CD4-positive, alpha-beta T cell treated with Interleukin-17A for 4 hours (primary cell): ENCODE results near the gene NYAP2.

Experiments
- DNase-seq: peaks from one replicate; pipeline ENCODE4 v3.0.0-alpha.2; 2020; ENCODE audit warnings: mixed read lengths

NYAP2 gene

GRCh38 chr2:225488743-225489142, 89.2 kb downstream of the NYAP2 start:
- no peak for DNase-seq

GRCh38 chr2:225493420-225494099, 94.0 kb downstream of the NYAP2 start:
- no peak for DNase-seq

GRCh38 chr2:225494100-225494459, 94.6 kb downstream of the NYAP2 start:
- no peak for DNase-seq

DNA sequence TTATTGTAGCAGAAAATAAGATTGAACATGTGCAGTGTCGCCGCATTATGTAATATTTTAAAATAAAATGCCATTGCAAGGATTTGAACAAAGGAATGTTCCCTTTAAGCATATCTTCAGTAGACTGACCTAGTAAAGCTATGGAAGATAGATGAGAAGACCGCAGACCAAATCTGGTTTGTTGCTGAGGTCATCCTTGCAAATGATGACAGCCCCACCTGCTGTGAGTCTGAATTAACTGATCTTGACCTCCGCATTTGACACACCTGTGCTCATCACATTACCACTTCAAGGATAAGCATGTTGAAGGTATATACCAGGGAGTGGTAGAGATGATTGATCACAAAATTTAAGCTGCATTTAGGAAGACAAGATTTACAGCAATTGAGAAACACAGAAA, 96.2 kb downstream of the NYAP2 start:
- no peak for DNase-seq

GRCh38 chr2:225496568-225496967, 97.1 kb downstream of the NYAP2 start:
- no peak for DNase-seq

GRCh38 chr2:225497166-225497565, 97.7 kb downstream of the NYAP2 start:
- DNase-seq, result no peak

DNA sequence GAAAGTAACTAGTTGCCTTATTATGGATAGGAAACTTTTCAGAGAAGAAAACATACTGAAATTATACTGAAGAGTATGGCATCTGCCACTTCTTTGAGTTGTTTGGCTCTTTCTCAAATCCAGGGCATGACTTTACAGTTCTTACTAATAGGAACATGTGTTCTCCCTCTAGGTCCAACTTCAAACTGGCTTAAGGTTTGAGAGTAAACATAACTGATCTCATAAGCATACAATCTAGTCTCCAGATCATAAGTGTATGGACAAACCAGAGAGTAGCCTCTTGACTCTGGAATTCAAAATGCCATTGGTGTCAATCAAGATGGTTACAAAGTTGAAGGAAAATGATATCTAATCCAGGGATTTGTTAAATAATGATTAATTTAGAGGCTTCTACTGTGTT, 101.5 kb downstream of the NYAP2 start:
- no peak for DNase-seq

- DNase-seq, result no peak
These were observed 103.5 kb downstream of the NYAP2 start for GRCh38 chr2:225502971-225503370.

DNA sequence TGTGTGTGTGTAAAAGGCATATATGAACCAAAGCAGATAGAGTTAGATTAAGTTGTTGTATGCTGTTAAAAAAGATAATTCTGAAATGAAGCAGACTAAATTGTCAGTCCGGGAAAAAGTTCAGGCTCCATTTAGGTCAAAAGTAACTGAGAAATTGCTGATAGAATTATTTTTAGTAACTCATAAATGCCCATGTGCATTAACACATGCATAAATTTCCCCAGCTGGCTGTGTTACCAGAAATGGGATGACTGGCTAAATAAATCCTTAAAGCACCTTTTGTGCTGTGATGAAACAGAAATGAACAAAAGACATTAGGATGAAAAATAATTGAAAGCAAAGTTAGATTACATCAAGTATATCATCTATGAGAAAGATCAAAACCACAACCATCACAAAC, 111.3 kb downstream of the NYAP2 start:
- DNase-seq, result no peak

DNA sequence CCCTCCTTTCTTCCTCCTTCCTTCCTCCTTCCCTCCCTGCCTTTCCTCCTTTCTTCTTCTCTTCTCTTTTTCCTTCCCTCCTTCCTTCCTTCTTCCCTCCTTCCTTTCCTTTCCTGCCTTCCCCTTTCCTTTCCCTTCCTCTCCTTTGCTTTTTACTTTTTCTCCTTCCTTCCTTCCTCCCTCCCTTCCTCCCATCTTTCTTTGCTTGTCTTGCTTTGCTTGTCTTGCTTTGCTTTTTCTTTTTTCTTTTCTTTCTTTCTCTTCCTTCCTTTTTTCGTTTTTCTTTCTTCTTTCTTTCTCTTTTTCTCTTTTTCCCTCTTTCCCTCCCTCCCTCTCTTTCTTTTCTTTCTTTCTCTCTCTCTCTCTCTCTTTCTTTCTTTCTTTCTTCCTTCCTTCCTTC, 113.0 kb downstream of the NYAP2 start:
- no peak for DNase-seq

DNA sequence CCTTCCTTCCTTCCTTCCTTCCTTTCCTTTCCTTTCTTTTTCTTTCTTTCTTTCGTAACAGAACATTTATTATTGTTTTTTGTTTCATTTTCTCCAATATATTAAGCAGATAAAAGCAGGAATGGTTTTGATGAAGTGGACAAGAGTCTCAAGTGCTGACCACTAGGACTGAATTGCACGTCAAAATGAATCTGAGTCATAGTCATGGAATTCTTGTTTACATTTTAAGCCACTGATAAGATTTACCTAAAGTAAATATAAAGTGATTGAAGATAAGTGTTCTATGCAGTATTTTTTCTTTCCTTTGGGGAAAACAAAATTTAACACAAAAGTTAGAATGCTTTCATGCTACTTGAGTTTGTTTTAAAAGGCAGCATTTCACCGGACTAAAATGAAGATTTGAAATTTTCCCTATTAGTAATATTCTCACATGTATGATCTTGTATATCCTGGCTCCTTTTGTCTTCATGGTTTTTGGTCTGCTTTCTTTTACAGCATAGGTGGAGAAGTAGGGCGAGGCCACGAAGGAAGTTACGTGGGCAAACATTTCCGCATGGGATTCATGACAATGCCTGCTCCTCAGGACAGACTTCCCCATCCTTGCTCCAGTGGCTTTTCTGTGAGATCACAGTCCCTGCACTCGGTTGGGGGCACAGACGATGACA, 113.5 kb downstream of the NYAP2 start:
- no peak for DNase-seq

DNA sequence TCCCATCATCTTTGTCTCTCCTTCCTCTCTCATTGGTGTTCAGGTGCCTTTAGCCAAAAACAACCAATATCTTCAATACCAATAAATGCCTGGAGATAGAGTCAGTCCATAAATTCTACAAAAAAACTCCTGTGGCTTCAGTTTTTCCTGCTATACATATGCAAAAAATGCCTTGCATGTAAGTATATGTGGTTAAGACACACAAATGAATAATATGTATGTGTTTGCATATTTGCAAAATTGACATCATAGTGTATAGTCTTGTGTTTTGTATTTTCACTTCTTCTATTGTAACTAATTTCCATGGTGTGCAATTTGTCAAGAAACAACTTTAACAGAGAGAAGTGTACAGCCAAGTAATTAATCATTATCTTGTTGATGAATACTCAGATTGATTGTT, 115.5 kb downstream of the NYAP2 start:
- no peak for DNase-seq

DNA sequence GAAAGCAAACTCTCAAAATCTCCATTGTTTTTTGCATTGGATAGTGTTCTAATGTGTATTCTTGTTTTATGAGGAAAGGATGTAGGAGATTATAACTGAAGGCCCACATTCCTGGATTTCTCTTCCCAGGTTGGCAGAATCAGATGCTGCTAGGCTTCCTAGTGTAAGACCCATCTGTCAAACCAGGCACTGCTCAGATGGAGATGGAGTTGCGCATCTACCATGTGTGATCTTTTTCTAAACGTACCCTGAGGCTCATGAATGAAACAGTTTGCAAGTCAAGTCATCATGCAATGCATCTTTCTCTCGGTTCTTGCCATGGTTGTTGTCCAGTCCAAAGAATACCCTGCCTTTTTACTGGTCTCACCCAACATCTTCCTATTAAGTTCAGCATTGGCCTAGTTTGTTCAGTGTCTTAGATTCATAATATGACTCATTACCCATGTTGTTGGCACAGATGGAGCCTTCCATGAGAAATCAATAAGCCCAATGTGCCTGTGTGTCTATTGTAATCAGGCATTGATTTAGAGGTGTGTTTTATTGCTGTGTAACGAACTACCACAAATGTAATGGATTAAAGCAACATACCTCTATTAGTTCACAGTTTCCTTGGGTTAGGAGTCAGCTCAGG, 127.4 kb downstream of the NYAP2 start:
- no peak for DNase-seq

DNA sequence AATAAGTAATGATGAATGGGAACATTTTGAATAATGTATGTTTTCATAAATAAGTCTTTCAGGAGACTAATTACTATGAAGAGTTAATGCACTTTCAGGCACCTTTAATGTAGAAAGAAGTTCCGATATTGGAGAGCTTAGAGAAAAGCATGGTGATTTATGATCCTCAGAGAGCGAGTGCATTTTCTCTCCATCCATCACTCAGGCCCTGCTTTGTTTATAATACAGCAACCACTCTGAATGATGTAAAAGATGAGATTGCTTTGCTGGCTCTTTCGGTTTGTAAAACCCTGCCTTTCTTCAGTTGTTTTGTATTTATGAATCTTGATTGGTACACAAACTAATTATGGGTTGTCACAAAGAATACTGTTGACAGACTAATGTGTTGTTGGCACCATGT, 132.0 kb downstream of the NYAP2 start:
- no peak for DNase-seq

DNA sequence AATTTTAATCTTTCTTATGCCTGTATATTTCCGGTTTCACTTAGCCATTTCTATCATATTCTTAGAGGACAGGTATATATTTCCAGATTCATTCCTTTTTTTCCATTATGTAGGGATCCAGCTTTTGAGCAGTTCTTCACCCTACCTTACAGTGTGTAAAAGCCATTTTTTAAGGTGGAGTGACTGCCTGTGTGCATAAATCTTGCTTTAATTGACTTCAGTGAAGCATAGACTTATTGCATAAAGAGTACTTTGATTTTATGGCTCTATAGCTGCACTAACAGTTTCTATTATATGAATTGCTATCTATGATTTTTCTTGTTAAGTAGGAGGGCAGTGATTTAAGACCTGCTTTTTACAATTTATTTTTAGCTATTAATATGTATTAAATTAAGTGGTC, 132.6 kb downstream of the NYAP2 start:
- no peak for DNase-seq

DNA sequence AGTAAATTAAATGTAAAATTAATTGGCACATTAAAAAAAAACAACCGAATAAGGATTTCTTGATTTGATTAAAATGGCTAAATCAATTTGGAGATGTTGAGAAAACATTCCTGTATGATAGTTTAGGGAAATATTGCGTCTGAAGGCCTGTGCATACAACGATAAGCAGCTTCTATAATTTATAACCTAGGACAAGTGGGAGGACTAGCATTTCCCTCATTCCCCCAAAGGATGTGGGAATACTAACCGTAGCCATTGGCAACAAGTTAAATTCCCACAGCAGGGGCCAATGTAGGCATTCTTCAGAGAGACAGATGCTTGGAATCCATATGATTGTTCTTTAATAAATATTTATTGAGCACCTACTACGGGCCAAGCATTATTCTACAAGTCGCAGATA, 134.5 kb downstream of the NYAP2 start:
- DNase-seq, result no peak

- no peak for DNase-seq
These were observed 135.2 kb downstream of the NYAP2 start for GRCh38 chr2:225534697-225535096.

GRCh38 chr2:225536036-225536435, 136.5 kb downstream of the NYAP2 start:
- DNase-seq, result no peak

GRCh38 chr2:225543626-225544025, 144.1 kb downstream of the NYAP2 start:
- no peak for DNase-seq

GRCh38 chr2:225556461-225556860, 157.0 kb downstream of the NYAP2 start:
- no peak for DNase-seq

DNA sequence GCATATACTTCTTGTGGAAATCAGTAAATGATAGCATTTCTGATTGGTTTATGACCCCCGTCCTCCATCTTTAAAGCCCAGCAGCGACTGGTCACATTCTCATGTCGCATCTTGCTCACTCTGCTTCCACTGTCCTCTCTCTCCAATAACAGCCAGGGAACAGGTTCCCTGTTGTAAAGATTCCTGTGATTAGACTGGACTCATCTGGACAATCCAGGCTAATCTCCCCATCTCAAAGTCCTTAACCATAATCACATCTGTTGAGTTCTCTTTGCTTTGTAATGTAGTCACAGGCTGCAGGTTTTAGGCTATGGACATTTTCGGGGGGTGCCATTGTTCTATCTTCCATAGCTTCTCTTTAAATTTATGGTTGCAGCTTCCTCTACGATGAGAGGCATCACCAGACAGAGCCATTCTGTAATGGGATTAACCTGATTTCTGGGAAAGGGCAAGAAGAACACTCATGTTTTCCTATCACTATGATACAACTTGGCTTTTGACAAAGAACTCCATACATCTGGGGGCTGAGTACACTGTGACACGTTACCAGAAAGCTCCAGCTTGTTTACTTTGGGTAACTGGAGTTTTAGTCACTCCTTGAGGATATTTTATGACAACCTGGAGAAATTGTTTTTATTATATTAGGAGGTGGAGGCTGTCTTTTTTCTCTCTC, 159.0 kb downstream of the NYAP2 start:
- no peak for DNase-seq

DNA sequence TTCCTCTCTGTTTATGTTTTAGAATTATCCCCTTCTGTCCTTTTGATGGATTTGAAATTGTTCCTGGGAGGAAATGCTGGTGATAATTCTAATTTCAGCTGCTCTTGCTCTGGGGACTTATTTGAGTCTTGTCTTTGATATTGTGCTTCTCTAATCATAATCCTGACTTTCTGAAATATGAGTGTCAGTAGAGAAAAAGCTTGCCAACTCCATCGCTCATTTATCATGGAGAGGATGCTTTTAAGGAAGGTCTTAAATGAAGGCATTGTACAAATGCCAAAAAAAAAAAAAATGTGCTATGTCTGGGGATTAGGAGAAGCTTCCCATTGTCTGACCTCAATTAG, 159.5 kb downstream of the NYAP2 start:
- DNase-seq, result no peak

GRCh38 chr2:225566798-225567197, 167.3 kb downstream of the NYAP2 start:
- DNase-seq, result no peak

DNA sequence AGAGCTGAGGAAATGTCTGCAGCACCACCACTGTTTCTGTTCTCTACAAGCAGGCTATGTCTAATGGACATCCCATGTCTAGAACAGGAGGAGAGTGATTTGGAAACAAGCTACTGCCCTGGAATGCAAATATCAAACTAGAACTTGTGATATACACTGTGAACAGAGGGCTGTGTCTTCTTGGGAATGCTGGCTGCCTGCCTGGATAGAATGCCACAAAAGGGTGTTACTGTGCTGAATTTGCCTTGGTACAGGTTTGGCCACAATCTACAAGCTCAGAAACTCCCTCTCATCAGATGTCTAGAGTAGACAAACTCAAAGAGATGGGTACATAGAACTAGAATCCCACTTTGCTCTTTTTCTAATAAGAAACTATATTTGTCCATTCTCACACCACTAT, 170.5 kb downstream of the NYAP2 start:
- DNase-seq, result no peak
